GM18507 (cell line): ENCODE results near the gene CLCN7.

Source experiments
- DNase-seq: peaks from one replicate; pipeline ENCODE4 v3.0.0; 2011; ENCODE audit warnings: low read depth; ENCODE audit not compliant: insufficient read length; ENCODE audit errors: extremely low spot score
- FAIRE-seq: peaks from 2 replicates; lab custom pipeline; 2011; peaks lifted over from hg19 to GRCh38; lab: Jason Lieb, UNC

Gene CLCN7

GRCh38 chr16:1474796-1475551 lies at the start of gene CLCN7:
CLCN7 (minus strand) TSS chr16:1475028; CDS start chr16:1474974, 54 bp downstream.
- DNase-seq (peak; percentile 98), FAIRE-seq (peak; percentile 91)

GRCh38 chr16:1524366-1524765 lies 49.5 kb upstream of the CLCN7 start:
- DNase-seq = no peak
- no peak for FAIRE-seq

GRCh38 chr16:1523581-1524245 lies 48.9 kb upstream of the CLCN7 start:
- DNase-seq (no peak), FAIRE-seq (no peak)

- DNase-seq (no peak), FAIRE-seq (no peak)
Observed at GRCh38 chr16:1520461-1520860, 45.6 kb upstream of the CLCN7 start.

- DNase-seq = no peak
- FAIRE-seq = no peak
Observed at GRCh38 chr16:1519831-1520230, 45.0 kb upstream of the CLCN7 start.

DNA sequence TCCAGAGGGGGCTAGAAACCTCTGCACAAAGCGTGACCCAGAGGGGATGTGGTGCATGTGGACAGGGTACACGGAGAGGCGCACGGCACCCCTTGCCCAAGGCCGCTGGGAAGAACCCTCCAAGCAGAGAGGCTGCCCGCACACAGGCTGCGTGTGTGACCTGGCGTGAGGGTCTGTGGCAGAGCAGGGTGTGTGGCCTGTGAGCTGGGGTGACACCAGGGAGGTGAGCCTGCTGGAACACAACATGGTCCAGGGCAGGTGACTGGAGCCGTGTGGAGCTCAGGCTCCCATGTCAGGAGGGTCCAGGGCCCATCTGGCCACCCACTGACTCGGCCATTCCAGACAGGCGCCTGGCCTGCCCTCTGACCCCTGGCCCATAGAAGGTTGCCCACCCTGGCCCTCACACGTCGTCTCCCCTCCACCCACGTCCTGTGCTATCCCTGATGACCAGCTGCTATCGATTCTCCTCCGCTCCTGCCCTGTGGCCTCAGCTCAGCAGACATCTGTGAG lies 43.9 kb upstream of the CLCN7 start:
- DNase-seq = no peak
- no peak for FAIRE-seq

- DNase-seq (no peak), FAIRE-seq (no peak)
Observed at GRCh38 chr16:1514507-1514906, 39.7 kb upstream of the CLCN7 start.

DNA sequence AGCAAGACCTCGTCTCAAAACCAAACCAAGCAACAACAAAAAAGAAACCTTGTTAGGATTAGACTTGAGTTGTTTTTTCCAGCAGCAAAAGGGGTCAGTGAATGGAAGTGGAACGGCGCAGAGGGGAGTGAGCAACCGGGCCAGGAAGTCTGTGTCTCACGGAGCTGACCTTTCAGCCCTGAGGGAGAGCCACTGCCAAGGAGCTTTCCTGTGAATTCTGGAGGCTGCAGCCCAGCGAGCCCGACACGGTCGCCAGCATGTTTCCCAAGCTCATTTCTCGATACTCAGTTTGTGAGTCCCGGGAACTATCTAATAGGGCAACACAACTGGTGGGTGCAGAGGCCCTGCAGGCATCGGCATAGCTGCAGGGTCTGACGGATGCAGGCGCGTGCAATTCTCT lies 37.9 kb upstream of the CLCN7 start:
- FAIRE-seq (no peak), DNase-seq (no peak)

DNA sequence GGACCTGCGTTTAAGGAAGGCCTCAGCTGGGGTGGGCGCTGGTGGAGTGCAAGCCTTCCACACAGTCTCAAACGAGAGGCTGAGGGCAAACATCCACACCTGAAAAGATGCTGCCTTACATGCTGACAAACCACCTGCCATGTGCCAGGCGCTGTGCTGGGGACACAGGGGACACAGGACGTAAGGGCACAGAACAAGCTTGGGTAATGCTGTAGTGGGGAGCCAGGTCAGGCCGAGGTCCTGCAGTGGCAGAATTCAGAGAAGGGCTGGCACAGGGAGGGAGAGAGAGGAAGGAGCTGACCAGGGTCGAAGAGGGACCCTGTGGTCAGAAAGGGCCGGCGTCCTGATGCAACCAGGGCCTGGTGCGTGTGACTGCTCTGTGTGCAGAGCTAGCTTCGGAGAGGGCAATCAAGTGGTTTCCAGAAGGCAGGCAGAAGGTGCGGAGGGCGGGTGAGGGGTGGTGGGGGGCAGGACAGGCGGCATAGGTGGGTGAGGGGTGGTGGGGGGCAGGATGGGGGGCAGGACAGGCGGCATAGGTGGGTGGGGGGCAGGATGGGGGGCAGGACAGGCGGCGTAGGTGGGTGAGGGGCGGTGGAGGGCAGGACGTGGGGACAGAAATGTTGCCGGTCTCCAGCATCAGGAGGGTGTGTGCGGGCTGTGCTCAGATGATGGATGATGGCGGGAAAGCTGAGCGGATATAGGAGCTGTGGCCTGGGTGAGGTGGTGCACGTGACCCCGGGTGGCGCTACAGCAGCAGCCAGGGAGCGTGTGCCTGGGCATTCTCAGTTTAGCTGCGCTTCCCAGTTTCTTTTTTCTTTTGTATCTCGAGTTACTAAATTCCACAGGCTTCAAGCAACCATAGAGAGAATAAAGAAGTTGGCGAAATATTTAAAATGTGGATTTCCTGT lies 37.1 kb upstream of the CLCN7 start:
- no peak for FAIRE-seq
- DNase-seq = no peak

GRCh38 chr16:1510941-1511351 lies 36.1 kb upstream of the CLCN7 start:
- FAIRE-seq (no peak), DNase-seq (no peak)

DNA sequence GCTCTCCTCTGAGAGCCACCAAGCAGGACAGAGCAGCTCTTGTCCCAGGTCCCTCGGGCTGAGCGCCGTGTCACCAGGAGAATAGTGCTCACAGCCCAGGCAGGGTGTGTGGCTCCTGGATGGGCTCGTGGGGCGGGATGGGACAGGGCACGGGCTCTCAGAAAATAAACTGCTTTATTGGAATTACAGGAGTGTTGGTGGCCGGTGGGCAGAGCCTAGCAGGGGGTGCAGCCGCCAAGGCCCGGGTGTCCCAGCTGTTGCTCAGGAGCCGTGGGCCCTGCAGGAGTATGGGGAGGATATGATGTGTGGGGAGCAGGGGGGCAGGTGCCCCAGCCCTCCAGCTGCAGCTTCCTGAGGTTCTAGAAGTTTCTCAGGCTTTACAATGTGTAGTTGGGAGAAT lies 35.4 kb upstream of the CLCN7 start:
- DNase-seq (no peak), FAIRE-seq (no peak)

- DNase-seq (no peak), FAIRE-seq (no peak)
Observed at GRCh38 chr16:1509307-1510221, 34.7 kb upstream of the CLCN7 start.

GRCh38 chr16:1508494-1509187 lies 33.8 kb upstream of the CLCN7 start:
- DNase-seq (no peak), FAIRE-seq (no peak)

DNA sequence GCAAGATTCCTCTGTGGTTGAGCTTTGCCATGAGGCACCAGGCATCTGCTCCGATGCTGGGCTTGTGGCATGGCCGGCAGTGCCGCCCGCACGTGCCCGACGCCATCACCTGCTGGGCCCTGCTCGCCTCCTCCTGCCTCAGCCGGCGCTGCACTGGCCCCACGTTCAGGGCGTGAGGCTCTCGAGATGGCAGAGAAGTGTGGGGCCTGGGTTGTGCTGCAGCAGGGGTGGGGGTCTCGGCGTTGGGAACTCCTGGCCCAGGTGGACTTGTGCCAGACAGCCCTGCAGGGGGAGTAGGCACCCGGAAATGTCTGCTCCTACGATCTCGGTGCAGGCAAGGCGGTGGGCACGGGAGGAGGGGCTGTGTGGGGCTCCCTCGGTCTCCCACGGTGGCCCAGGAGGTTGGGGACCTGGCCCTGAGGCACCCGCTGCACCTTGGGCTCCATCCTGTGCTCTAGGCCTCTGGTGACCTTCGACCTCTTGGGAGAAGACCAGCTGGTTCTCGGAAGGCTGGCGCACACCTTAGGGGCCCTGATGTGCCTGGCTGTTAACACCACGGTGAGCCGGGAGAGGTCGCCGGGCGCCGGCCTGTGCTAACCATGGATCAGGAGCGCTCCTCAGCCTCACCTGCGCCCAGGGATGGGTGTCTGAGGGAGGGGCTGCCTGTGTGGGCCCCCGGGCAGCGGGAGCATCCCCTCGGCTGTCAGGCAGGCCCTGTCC lies 31.8 kb upstream of the CLCN7 start:
- FAIRE-seq (no peak), DNase-seq (no peak)

- FAIRE-seq = no peak
- no peak for DNase-seq
Observed at GRCh38 chr16:1505912-1506311, 31.1 kb upstream of the CLCN7 start.

DNA sequence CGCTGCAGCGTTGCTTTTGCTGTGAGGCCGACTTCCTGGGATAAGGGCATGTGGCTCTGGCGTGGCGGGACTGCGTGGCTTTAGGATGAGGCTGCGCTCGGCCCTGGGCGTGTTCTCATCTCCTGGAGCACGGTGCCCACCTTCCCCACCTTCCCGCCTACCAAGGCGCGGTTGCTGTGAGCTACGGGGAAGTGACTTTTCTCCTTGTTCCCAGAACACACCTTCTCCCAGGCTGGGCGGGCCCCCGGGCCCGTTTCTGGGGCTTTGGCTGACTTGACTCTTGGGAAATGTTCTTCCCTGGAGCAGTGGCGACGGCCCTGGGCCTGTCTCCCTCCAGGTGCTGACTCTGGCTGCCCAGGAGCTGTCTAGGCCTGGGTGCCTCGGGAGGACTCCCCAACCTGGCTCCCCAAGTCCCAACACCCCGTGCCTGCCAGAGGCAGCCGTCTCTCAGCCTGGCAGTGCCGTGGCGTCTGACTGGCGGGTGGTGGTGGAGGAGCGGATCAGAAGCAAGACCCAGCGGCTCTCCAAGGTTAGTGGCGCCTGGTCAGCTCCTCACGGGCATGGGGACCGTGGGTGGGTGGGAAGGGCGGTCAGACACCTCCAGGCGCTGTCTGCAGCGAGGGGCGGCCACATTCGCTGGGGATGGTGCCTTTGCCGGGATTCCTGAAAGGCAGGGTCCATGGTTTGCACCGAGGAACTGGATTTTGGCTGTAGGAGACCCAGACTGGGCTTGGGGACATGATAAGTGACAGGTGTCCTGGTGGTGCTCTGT lies 30.4 kb upstream of the CLCN7 start:
- FAIRE-seq (no peak), DNase-seq (no peak)
